ENCODE results near the gene GAS2L1.

The GAS2L1 gene

GRCh38 chr22:29309332-29310064, 3.0 kb downstream of the GAS2L1 start:
- no peak for DNase-seq (ENCODE audit: low spot score)

- DNase-seq (ENCODE audit: low spot score), result no peak
Measured at GRCh38 chr22:29310065-29310862, 3.8 kb downstream of the GAS2L1 start.

- DNase-seq (ENCODE audit: low spot score), result peak; percentile 73
Measured at GRCh38 chr22:29310863-29311339, 4.5 kb downstream of the GAS2L1 start.

- DNase-seq (ENCODE audit: low spot score), result no peak
Measured at GRCh38 chr22:29311464-29312217, 5.2 kb downstream of the GAS2L1 start.

- no peak for DNase-seq (ENCODE audit: low spot score)
Measured at GRCh38 chr22:29312218-29313125, 6.0 kb downstream of the GAS2L1 start.

GRCh38 chr22:29313126-29313575, 6.7 kb downstream of the GAS2L1 start:
- DNase-seq (ENCODE audit: low spot score), result no peak

GRCh38 chr22:29313576-29314466, 7.4 kb downstream of the GAS2L1 start:
- DNase-seq (ENCODE audit: low spot score), result no peak

GRCh38 chr22:29314537-29315285, 8.3 kb downstream of the GAS2L1 start:
- no peak for DNase-seq (ENCODE audit: low spot score)

- no peak for DNase-seq (ENCODE audit: low spot score)
Measured at GRCh38 chr22:29315286-29316140, 9.1 kb downstream of the GAS2L1 start, which contains the start of gene RASL10A. TSS of gene RASL10A (minus strand) at chr22:29315697. CDS start at chr22:29315246, 451 bp downstream.

- DNase-seq (ENCODE audit: low spot score), result no peak
Measured at GRCh38 chr22:29316141-29316828, 9.8 kb downstream of the GAS2L1 start.

GRCh38 chr22:29317827-29318454, 11.5 kb downstream of the GAS2L1 start:
- no peak for DNase-seq (ENCODE audit: low spot score)

- no peak for DNase-seq (ENCODE audit: low spot score)
Measured at GRCh38 chr22:29319072-29319471, 12.6 kb downstream of the GAS2L1 start.

GRCh38 chr22:29320546-29320945, 14.1 kb downstream of the GAS2L1 start:
- no peak for DNase-seq (ENCODE audit: low spot score)

- DNase-seq (ENCODE audit: low spot score), result no peak
Measured at GRCh38 chr22:29323641-29324040, 17.2 kb downstream of the GAS2L1 start.

GRCh38 chr22:29325356-29325755, 18.9 kb downstream of the GAS2L1 start:
- no peak for DNase-seq (ENCODE audit: low spot score)

- DNase-seq (ENCODE audit: low spot score), result no peak
Measured at GRCh38 chr22:29325785-29326315, 19.4 kb downstream of the GAS2L1 start.

- no peak for DNase-seq (ENCODE audit: low spot score)
Measured at GRCh38 chr22:29326481-29326880, 20.0 kb downstream of the GAS2L1 start.

Data from CD4-positive, alpha-beta T cell treated with Interleukin-2 at 100 ng/mL for 4 hours (primary cell).